Activated CD8-positive, alpha-beta T cell treated with anti-CD3 and anti-CD28 coated beads, Interleukin-2, amount 10 ng/mL, durations not matched to agents 7 days and 5 days (primary cell): ENCODE measurements around the gene RPL36. TPM values are rescaled to one million over a fixed set of nuclear protein-coding genes. Genes with fewer than 3 reads are reported as not detected.

Experiments
- total RNA-seq, 2 experiments: library from RNA; stranded (reverse); gene quantifications; one replicate each; pipeline ENCODE4 v1.2.3, GENCODE V29; 2021

Gene RPL36
- total RNA-seq, 2 experiments from 2014 or later: 926 to 951 TPM

Other genes with a start within 250 kb of the RPL36 start
- not detected for gene ZNRF4, start 234.9 kb upstream of the RPL36 start, total RNA-seq
- under 1 TPM; 0.26 to 0.68 TPM for gene TINCR, start 122.3 kb upstream of the RPL36 start, total RNA-seq
- gene SAFB2, start 67.5 kb upstream of the RPL36 start, total RNA-seq: 10 to 100 TPM; 84.2 to 96.6 TPM
- 100 to 1,000 TPM; 116 to 134 TPM for gene SAFB, start 67.2 kb upstream of the RPL36 start, total RNA-seq
- gene MICOS13, start 9.8 kb upstream of the RPL36 start, total RNA-seq: 10 to 100 TPM; 53.1 to 55.1 TPM
- 1 to 10 TPM; 2.0 to 2.1 TPM for gene HSD11B1L, start 9.3 kb upstream of the RPL36 start, total RNA-seq
- 100 to 1,000 TPM; 114 to 129 TPM for gene LONP1, start 29.9 kb downstream of the RPL36 start, total RNA-seq
- not detected for gene CATSPERD, start 30.3 kb downstream of the RPL36 start, total RNA-seq
- gene PRR22, start 94.5 kb downstream of the RPL36 start, total RNA-seq: 1 to 10 TPM; 5.7 to 6.0 TPM
- 10 to 100 TPM; 56.6 to 66.3 TPM for gene DUS3L, start 100.9 kb downstream of the RPL36 start, total RNA-seq
- not detected for gene NRTN, start 114.8 kb downstream of the RPL36 start, total RNA-seq
- gene FUT6, start 149.4 kb downstream of the RPL36 start, total RNA-seq: under 1 TPM; 0.16 to 0.18 TPM
- not detected for gene FUT3, start 161.2 kb downstream of the RPL36 start, total RNA-seq
- gene FUT5, start 180.2 kb downstream of the RPL36 start, total RNA-seq: not detected
- 100 to 1,000 TPM; 225 to 228 TPM for gene NDUFA11, start 213.5 kb downstream of the RPL36 start, total RNA-seq
- gene VMAC, start 214.6 kb downstream of the RPL36 start, total RNA-seq: 1 to 10 TPM; 6.2 to 6.8 TPM
- 10 to 100 TPM; 11.4 to 12.0 TPM for gene CAPS, start 224.0 kb downstream of the RPL36 start, total RNA-seq